Stimulated activated naive CD8-positive, alpha-beta T cell treated with anti-CD3 and anti-CD28 coated beads, Interleukin-15, Interleukin-2, amounts not matched to agents 100 U/mL and 50 U/mL, for 24 hours (primary cell): ENCODE results near the gene ALPI.
A peak's percentile ranks its signal among the peaks of the same experiment; 100 is the strongest.
"Not testable (repeated sequence)": the region's sequence is repeated elsewhere in the genome, so short reads cannot be mapped to it uniquely, and the experiment has no call there.

Experiments
- ATAC-seq: fragments of 150-1000 bp; cut with Tn5 transposase; one replicate; pipeline ENCODE4 v1.10.0; 2021
- DNase-seq: peaks from one replicate; pipeline ENCODE4 v3.0.0; 2021

The ALPI gene

GRCh38 chr2:232420463-232421188 lies 35.3 kb upstream of the ALPI start:
- ATAC-seq (no peak), DNase-seq (peak; percentile 33)

GRCh38 chr2:232421189-232421785 lies 34.7 kb upstream of the ALPI start:
- no peak for DNase-seq
- no peak for ATAC-seq

- ATAC-seq (no peak), DNase-seq (no peak)
Measured at GRCh38 chr2:232422051-232422450, 33.9 kb upstream of the ALPI start.

GRCh38 chr2:232422996-232423395 lies 33.0 kb upstream of the ALPI start:
- ATAC-seq, DNase-seq: not testable (repeated sequence)

GRCh38 chr2:232423407-232423806 lies 32.5 kb upstream of the ALPI start:
- not testable (repeated sequence) for DNase-seq, ATAC-seq

GRCh38 chr2:232431705-232432590 lies 24.0 kb upstream of the ALPI start:
- ATAC-seq (no peak), DNase-seq (no peak)

- ATAC-seq (peak; percentile 20), DNase-seq (no peak)
Measured at GRCh38 chr2:232432598-232433184, 23.3 kb upstream of the ALPI start.

GRCh38 chr2:232433622-232434021 lies 22.3 kb upstream of the ALPI start:
- DNase-seq, ATAC-seq: not testable (repeated sequence)

GRCh38 chr2:232434091-232434490 lies 21.9 kb upstream of the ALPI start:
- DNase-seq (no peak), ATAC-seq (no peak)

GRCh38 chr2:232434563-232435374 lies 21.2 kb upstream of the ALPI start:
- no peak for ATAC-seq
- DNase-seq, result no peak

- ATAC-seq (no peak), DNase-seq (no peak)
Measured at GRCh38 chr2:232435375-232435648, 20.6 kb upstream of the ALPI start.

GRCh38 chr2:232435805-232436204 lies 20.1 kb upstream of the ALPI start:
- no peak for ATAC-seq

GRCh38 chr2:232436381-232437194 lies 19.4 kb upstream of the ALPI start:
- DNase-seq (no peak), ATAC-seq (no peak)

More at GRCh38 chr2:232435805-232436204, 20.1 kb upstream of the ALPI start:
- DNase-seq, result no peak

GRCh38 chr2:232437195-232437571 lies 18.8 kb upstream of the ALPI start:
- DNase-seq (no peak), ATAC-seq (no peak)

- no peak for ATAC-seq
- DNase-seq, result no peak
Measured at GRCh38 chr2:232438091-232438490, 17.9 kb upstream of the ALPI start.

GRCh38 chr2:232438951-232439757 lies 16.8 kb upstream of the ALPI start:
- peak; percentile 23 for ATAC-seq

GRCh38 chr2:232439758-232440135 lies 16.2 kb upstream of the ALPI start:
- DNase-seq, result no peak
- ATAC-seq, result no peak

More at GRCh38 chr2:232438951-232439757, 16.8 kb upstream of the ALPI start:
- DNase-seq, result peak; percentile 63

- DNase-seq, result peak; percentile 92
Measured at GRCh38 chr2:232440220-232441018, 15.5 kb upstream of the ALPI start.

GRCh38 chr2:232441147-232441651 lies 14.8 kb upstream of the ALPI start:
- DNase-seq (no peak), ATAC-seq (no peak)

More at GRCh38 chr2:232440220-232441018, 15.5 kb upstream of the ALPI start:
- ATAC-seq, result peak; percentile 71
